Trophoblast cell (in vitro differentiated cells and primary cell): ENCODE measurements around the gene SLC35E1.
A peak's percentile ranks its signal among the peaks of the same experiment; 100 is the strongest.

Source experiments
- DNase-seq, 2 donors: peaks; one replicate each; pipeline ENCODE4 v3.0.0-alpha.2; 2016
- H2AFZ ChIP-seq: 2 replicates; pipeline ENCODE4 v1.6.1; 2013; ENCODE audit warnings: low read length, moderate library complexity, mild to moderate bottlenecking; ENCODE audit not compliant: insufficient read depth, poor library complexity
- H2AK5ac ChIP-seq: 2 replicates; pipeline ENCODE4 v1.6.1; 2013; ENCODE audit warnings: mild to moderate bottlenecking, low read length
- H2BK120ac ChIP-seq: 2 replicates; pipeline ENCODE4 v1.6.1; 2013; ENCODE audit warnings: low read length, mild to moderate bottlenecking, moderate library complexity; ENCODE audit not compliant: insufficient read depth, poor library complexity
- H2BK12ac ChIP-seq: 2 replicates; pipeline ENCODE4 v1.6.1; 2013; ENCODE audit warnings: mild to moderate bottlenecking, low read length, moderate library complexity
- H2BK5ac ChIP-seq: 2 replicates; pipeline ENCODE4 v1.6.1; 2013; ENCODE audit warnings: low read length, low read depth, moderate library complexity, mild to moderate bottlenecking; ENCODE audit not compliant: poor library complexity
- H3K14ac ChIP-seq: 2 replicates; pipeline ENCODE4 v1.6.1; 2013; ENCODE audit warnings: mild to moderate bottlenecking, low read length
- H3K18ac ChIP-seq: 2 replicates; pipeline ENCODE4 v1.6.1; 2013; ENCODE audit warnings: mild to moderate bottlenecking, low read length
- H3K23ac ChIP-seq: 2 replicates; pipeline ENCODE4 v1.6.1; 2013; ENCODE audit warnings: low read length
- H3K27ac ChIP-seq: 2 replicates; pipeline ENCODE4 v1.5.1; 2013; ENCODE audit warnings: low read depth, mild to moderate bottlenecking, inconsistent platforms, low read length, moderate library complexity
- H3K27me3 ChIP-seq: 2 replicates; pipeline ENCODE4 v1.6.1; 2013; ENCODE audit warnings: inconsistent platforms, mild to moderate bottlenecking, low read length, moderate library complexity; ENCODE audit not compliant: insufficient read depth
- H3K36me3 ChIP-seq, 2 experiments: 1 replicate in 1 of 2; 2 replicates in 1 of 2; pipeline ENCODE4 v1.6.1; 2013; ENCODE audit warnings: low read length in 2 of 2, mild to moderate bottlenecking in 2 of 2, moderate library complexity in 1 of 2; ENCODE audit not compliant: insufficient read depth in 2 of 2, control insufficient read depth in 1 of 2
- H3K4ac ChIP-seq: 2 replicates; pipeline ENCODE4 v1.6.1; 2013; ENCODE audit warnings: low read depth, mild to moderate bottlenecking, low read length, moderate library complexity
- H3K4me1 ChIP-seq, 2 experiments: 1 replicate in 1 of 2; 2 replicates in 1 of 2; pipeline ENCODE4 v1.6.1; 2013; ENCODE audit warnings: low read length in 2 of 2, mild to moderate bottlenecking in 2 of 2, moderate library complexity in 1 of 2; ENCODE audit not compliant: insufficient read depth in 2 of 2, control insufficient read depth in 1 of 2
- H3K4me2 ChIP-seq: 2 replicates; pipeline ENCODE4 v1.6.1; 2013; ENCODE audit warnings: inconsistent platforms, mild to moderate bottlenecking, low read length, moderate library complexity
- H3K4me3 ChIP-seq: 2 replicates; pipeline ENCODE4 v1.5.1; 2013; ENCODE audit warnings: mild to moderate bottlenecking, low read depth, low read length, inconsistent platforms
- H3K79me1 ChIP-seq: one replicate; pipeline ENCODE4 v1.6.1; 2013; ENCODE audit warnings: low read length
- H3K79me2 ChIP-seq: 2 replicates; pipeline ENCODE4 v1.6.1; 2013; ENCODE audit warnings: low read length, mild to moderate bottlenecking; ENCODE audit not compliant: control insufficient read depth, insufficient read depth, poor library complexity
- H3K9ac ChIP-seq: 2 replicates; pipeline ENCODE4 v1.6.1; 2013; ENCODE audit warnings: mild to moderate bottlenecking, low read length
- H3K9me3 ChIP-seq: 2 replicates; pipeline ENCODE4 v1.6.1; 2013; ENCODE audit warnings: low read depth, mild to moderate bottlenecking, control low read depth, inconsistent platforms, low read length; ENCODE audit not compliant: insufficient read depth
- H4K12ac ChIP-seq: 2 replicates; pipeline ENCODE4 v1.6.1; 2013; ENCODE audit warnings: low read depth, mild to moderate bottlenecking, low read length, moderate library complexity
- H4K8ac ChIP-seq: 2 replicates; pipeline ENCODE4 v1.6.1; 2013; ENCODE audit warnings: low read depth, mild to moderate bottlenecking, low read length, moderate library complexity
- H4K91ac ChIP-seq: one replicate; pipeline ENCODE4 v1.6.1; 2013; ENCODE audit warnings: low read depth, mild to moderate bottlenecking, low read length, moderate library complexity
- WGBS: extraction: QIAGEN DNeasy Blood & Tissue Kit; methylation state at CpG from one replicate; pipeline ENCODE4 v1.1.7; 2013; ENCODE audit warnings: missing lambda C conversion rate; ENCODE audit not compliant: insufficient read length, insufficient coverage; ENCODE audit errors: extremely low coverage; 5-methylcytosine and 5-hydroxymethylcytosine counted together

The SLC35E1 gene

DNA sequence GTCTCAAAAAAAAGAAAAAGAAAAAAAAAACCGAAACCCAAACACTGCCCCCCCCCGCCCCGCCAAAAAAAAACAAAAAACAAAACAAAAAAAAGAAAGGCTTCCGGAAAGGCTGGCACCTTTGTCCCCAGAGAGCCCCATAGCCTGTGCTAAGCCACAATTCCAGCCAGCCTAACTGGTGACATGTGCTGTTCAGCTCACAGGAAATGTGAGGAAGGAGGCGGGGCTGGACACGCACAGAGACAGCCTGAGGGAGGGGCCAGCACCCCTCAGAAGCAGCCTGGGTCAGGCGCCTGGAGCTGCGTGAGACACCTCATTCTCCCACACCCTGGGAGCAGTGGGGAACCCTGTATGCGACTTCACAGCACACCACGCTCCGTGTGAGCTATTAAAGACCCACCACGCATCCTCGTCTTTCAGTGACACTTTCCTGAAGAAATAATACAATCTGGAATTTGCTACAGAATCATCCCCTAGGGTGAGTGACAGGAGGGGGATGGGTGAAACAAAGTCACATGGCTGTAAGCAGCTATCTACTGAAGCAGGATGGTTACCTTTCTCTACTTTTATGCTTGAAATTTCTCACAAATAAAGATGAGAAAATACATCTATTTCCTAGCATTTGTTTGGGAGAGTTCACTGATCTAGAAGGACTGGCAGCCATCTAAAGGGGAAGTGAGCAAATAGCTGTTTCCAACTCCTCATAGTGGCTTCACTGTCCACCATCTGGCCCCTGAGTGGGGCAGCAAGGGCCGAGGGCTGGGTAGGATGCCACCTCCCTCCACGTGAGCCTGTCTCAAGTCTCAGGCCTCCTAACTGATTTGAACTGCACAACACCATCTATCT, 12.3 kb upstream of the SLC35E1 start:
- no CpG with 5 or more reads among the region's 15 CpGs for whole genome bisulfite sequencing
- Histone ChIP-seq H2BK12ac (no peak overlapping the region), H3K4ac (peak overlapping the region; percentile 19), H2BK120ac (no peak overlapping the region), H4K12ac (no peak overlapping the region), H4K91ac (no peak overlapping the region), H2AK5ac (no peak overlapping the region), H3K4me2 (peak overlapping the region; percentile 35), H3K23ac (no peak overlapping the region), H2BK5ac (no peak overlapping the region), H2AFZ (no peak overlapping the region), H3K27ac (no peak overlapping the region), H3K9ac (no peak overlapping the region), H3K27me3 (no peaks in the 10 kb centered on the region), H3K79me2 (peaks cover 20% of the 10 kb centered on the region), H3K18ac (peak overlapping the region; percentile 28), H3K14ac (no peak overlapping the region), H3K9me3 (peaks cover 2% of the 10 kb centered on the region), H3K36me3 (no peaks in the 10 kb centered on the region), H4K8ac (no peak overlapping the region), H3K4me3 (no peak overlapping the region), H3K4me1 (peaks cover 58 to 63% of the 10 kb centered on the region in 2 experiments), H3K79me1 (peaks cover 2% of the 10 kb centered on the region)
- peak; percentile 67 to 70 for DNase-seq

DNA sequence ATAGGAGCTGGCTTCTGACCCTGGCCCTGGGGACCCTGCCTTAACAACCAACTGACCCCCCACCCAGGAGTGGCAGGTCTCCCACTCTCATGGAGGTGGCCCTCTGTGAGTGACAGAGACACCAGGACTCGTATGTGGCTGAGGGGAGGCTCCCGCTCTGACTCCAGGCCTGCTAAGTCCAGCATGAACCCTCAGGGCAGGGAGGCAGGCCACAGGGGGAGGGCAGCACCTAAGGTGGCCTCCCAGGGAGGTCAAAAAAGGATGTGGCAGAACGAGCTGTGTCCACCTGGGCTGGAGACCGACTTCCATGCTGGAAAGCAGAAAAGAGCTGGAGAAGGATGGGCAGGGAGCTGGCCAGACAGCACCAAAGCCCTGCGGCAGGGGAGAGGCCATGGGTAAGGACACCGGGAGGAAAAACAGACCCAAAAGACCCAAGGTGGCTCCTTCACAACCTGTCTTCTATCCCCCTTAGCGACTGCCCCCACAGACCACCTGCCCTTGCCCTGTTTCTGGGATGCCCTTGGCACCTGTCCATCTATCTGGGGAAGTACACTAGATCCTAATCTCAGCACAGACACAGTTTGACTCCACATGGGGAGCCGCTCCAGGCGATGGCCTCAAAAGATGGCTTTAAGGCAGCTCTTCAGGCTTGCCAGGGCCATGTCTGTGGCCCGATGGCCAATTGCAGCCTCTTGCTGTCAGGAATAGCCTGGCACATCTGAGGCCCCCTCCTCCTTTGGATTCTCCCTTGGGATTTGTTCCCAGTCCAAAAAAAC, 10.5 kb upstream of the SLC35E1 start:
- peaks cover 46 to 52% of the 10 kb centered on the region in 2 experiments for H3K4me1 ChIP-seq
- no peak overlapping the region for H2BK120ac ChIP-seq
- peak overlapping the region; percentile 18 for H3K14ac ChIP-seq
- no peak overlapping the region for H2BK5ac ChIP-seq
- H3K36me3 ChIP-seq = peaks cover 11 to 13% of the 10 kb centered on the region in 2 experiments
- H4K8ac ChIP-seq = no peak overlapping the region
- H3K79me1 ChIP-seq = peaks cover 2% of the 10 kb centered on the region
- peak overlapping the region; percentile 19 for H3K18ac ChIP-seq
- no peaks in the 10 kb centered on the region for H3K27me3 ChIP-seq
- H3K4me3 ChIP-seq = no peak overlapping the region
- H2AFZ ChIP-seq = no peak overlapping the region
- H3K9ac ChIP-seq = no peak overlapping the region
- peaks cover 2% of the 10 kb centered on the region for H3K9me3 ChIP-seq
- H2BK12ac ChIP-seq = no peak overlapping the region
- no peak overlapping the region for H2AK5ac ChIP-seq
- DNase-seq = no peak
- H4K91ac ChIP-seq = no peak overlapping the region
- H4K12ac ChIP-seq = no peak overlapping the region
- H3K4me2 ChIP-seq = no peak overlapping the region
- no peak overlapping the region for H3K23ac ChIP-seq
- peaks cover 16% of the 10 kb centered on the region for H3K79me2 ChIP-seq
- peak overlapping the region; percentile 16 for H3K4ac ChIP-seq
- H3K27ac ChIP-seq = no peak overlapping the region
- WGBS = no CpG with 5 or more reads among the region's 10 CpGs

DNA sequence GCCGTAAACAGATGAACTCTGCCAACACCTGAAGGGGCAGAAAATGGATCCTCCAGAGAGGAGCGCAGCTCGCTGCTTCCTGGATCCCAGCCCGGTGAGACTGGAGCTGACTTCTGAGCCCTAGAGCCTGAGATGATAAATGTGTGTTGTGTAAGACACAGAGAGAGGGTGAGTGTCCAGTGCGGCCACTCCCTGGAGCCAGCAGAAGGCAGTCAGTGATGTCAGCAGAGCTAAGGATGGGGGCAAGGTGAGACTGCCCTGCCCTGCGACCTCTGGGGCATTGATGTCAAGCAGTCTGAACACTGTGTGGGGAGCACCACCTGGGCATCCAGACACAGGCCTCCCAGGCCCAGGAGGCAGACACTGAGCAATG, 9.7 kb upstream of the SLC35E1 start:
- Histone ChIP-seq H2BK12ac (no peak overlapping the region), H2AK5ac (no peak overlapping the region), H4K8ac (no peak overlapping the region), H2AFZ (no peak overlapping the region), H3K4me3 (no peak overlapping the region), H3K79me1 (peaks cover 2% of the 10 kb centered on the region), H3K14ac (no peak overlapping the region), H3K9me3 (peaks cover 2% of the 10 kb centered on the region), H2BK5ac (peak overlapping the region; percentile 19), H3K27ac (peak overlapping the region; percentile 54), H3K27me3 (no peaks in the 10 kb centered on the region), H4K91ac (peak overlapping the region; percentile 1), H3K4me2 (no peak overlapping the region), H2BK120ac (no peak overlapping the region), H3K4ac (no peak overlapping the region), H3K79me2 (peaks cover 13% of the 10 kb centered on the region), H3K4me1 (peaks cover 39 to 45% of the 10 kb centered on the region in 2 experiments), H3K23ac (no peak overlapping the region), H3K36me3 (peaks cover 18 to 20% of the 10 kb centered on the region in 2 experiments), H4K12ac (no peak overlapping the region), H3K18ac (no peak overlapping the region), H3K9ac (no peak overlapping the region)
- peak; percentile 77 to 79 for DNase-seq
- no CpG with 5 or more reads among the region's 6 CpGs for WGBS

DNA sequence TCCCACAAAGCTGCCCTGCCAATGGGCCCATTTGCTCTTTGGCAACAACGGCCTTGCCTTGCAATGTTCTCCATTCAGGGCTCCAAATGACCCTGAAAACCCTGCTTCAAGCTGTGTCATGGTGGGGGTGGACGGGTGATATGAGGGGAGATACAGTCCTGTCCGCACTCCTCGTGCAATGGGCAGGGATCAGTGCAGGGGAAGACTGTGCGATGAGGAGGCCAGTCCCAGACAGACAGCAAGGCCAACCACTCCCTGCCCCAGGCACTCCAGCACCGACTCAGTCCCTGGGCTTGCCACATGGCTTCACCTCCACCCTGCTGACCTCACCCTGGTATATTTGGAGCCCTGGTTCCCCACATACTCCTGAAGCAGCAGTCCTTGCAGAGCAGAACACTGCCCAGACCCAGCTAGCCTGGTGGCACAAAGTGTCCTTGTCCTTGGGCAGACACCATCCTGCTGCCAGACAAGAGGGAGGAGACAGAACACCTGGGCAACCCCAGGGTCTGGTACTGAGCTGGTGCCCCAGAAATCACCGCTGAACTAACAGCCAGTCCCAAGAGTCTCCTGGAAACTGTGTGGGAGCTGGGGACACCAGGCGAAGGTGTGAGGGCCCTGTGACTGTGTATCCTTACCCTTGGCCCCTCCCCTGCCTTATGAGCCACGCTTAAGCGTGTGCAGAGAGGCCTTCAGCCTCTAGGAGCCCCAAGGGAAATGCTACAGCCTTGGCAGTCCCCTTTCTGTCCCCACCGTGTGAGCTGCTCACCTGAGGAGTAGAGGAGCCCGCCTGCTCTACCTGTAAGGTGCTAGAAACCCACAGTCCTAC, 9.1 kb upstream of the SLC35E1 start:
- H3K14ac ChIP-seq = no peak overlapping the region
- H2BK12ac ChIP-seq = no peak overlapping the region
- peak overlapping the region; percentile 0 for H4K12ac ChIP-seq
- H2BK5ac ChIP-seq = peak overlapping the region; percentile 19
- H3K4ac ChIP-seq = peak overlapping the region; percentile 34
- no peak overlapping the region for H3K18ac ChIP-seq
- H3K4me1 ChIP-seq = peaks cover 34 to 40% of the 10 kb centered on the region in 2 experiments
- no peak overlapping the region for H2BK120ac ChIP-seq
- peaks cover 9% of the 10 kb centered on the region for H3K79me2 ChIP-seq
- no peak overlapping the region for H3K4me3 ChIP-seq
- no CpG with 5 or more reads among the region's 12 CpGs for WGBS
- no peak overlapping the region for H3K9ac ChIP-seq
- H3K36me3 ChIP-seq = peaks cover 24 to 26% of the 10 kb centered on the region in 2 experiments
- no peak overlapping the region for H2AK5ac ChIP-seq
- peaks cover 2% of the 10 kb centered on the region for H3K79me1 ChIP-seq
- no peak overlapping the region for H3K4me2 ChIP-seq
- no peaks in the 10 kb centered on the region for H3K27me3 ChIP-seq
- peak overlapping the region; percentile 1 for H4K91ac ChIP-seq
- DNase-seq = no peak
- peak overlapping the region; percentile 6 for H4K8ac ChIP-seq
- H3K23ac ChIP-seq = no peak overlapping the region
- H3K27ac ChIP-seq = peak overlapping the region; percentile 54
- H3K9me3 ChIP-seq = peaks cover 2% of the 10 kb centered on the region
- no peak overlapping the region for H2AFZ ChIP-seq
